GM13977 (cell line): ENCODE measurements around the gene PRDX4.

ENCODE experiments used
- DNase-seq: peaks from one replicate; pipeline ENCODE4 v3.0.0; 2012; ENCODE audit warnings: low spot score
- in situ Hi-C: fragments of 300-500 bp; cut with MboI; formaldehyde crosslinking; loops from one replicate; pipeline ENCODE4 v1.12.0; 2022; ENCODE audit warnings: low sequenced_read_pairs, low pct_unique_long_range_greater_than_20kb, mixed read lengths, inconsistent platforms; ENCODE audit not compliant: unreplicated experiment
- TF ChIP-seq, protein P1 (sequence below): IDR thresholded peaks from 2 replicates; pipeline ENCODE4 v1.5.1; 2012; ENCODE audit warnings: mild to moderate bottlenecking, control low read depth; ENCODE audit not compliant: insufficient read depth; ENCODE audit errors: extremely low read depth, missing control alignments

PRDX4 gene

DNA sequence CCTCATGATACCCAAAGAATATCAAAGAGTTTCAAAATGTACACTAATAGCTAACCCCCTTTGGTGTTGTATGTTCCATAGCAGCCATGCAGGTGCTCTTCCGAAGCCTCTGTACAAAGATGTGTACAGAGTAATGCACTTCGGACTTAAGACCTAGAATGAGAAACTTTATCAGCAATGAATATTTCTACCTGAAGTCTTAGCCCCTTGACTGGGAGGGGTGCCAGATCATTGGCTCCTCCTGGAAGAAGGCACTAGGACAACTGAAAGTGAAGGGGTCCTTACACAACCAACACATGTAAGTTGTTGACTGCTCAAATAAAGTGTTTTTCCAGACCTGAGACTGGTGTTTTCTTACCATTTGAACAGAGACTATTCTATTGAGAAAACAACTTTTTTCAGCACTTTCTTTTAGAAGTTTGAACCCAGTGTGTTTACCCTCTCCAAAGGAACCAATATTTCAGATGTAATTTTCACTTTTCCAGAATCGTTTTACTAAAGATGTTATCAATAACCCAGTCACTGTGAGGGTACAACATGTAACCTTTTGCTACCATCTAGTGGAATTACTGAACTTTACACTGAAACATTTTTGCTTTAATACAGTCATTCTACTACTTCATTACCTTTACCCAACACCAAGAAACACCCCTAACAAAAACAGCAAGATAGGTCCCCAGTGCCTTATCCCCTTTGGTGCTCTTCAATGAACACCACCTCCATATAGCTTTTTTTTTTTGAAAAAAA is 33.3 kb upstream of the PRDX4 start:
- TF ChIP-seq, protein P1, sequence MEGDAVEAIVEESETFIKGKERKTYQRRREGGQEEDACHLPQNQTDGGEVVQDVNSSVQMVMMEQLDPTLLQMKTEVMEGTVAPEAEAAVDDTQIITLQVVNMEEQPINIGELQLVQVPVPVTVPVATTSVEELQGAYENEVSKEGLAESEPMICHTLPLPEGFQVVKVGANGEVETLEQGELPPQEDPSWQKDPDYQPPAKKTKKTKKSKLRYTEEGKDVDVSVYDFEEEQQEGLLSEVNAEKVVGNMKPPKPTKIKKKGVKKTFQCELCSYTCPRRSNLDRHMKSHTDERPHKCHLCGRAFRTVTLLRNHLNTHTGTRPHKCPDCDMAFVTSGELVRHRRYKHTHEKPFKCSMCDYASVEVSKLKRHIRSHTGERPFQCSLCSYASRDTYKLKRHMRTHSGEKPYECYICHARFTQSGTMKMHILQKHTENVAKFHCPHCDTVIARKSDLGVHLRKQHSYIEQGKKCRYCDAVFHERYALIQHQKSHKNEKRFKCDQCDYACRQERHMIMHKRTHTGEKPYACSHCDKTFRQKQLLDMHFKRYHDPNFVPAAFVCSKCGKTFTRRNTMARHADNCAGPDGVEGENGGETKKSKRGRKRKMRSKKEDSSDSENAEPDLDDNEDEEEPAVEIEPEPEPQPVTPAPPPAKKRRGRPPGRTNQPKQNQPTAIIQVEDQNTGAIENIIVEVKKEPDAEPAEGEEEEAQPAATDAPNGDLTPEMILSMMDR: peak; percentile 17
- in situ Hi-C loops: no loop called here
- no peak for DNase-seq

DNA sequence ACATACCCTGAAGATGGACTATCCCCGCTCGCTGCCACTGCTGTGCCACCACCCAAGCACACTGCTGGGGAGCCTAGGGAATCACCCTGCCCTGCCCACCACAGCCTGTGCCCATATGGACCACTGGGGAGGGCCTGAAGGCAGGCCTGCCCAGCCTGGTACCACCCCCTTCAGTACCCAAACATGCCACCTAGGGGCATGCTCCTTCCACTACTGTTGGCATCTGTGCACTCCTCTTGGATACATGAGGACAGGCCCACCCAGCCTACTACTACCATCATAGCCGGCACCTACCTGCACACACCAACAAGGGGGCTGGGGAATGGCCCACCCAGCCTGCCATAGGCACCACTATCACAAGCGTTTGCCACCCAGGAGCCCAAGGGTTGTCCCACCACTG is 30.1 kb upstream of the PRDX4 start:
- in situ Hi-C loops: no loop called here
- peak; percentile 24 for DNase-seq

DNA sequence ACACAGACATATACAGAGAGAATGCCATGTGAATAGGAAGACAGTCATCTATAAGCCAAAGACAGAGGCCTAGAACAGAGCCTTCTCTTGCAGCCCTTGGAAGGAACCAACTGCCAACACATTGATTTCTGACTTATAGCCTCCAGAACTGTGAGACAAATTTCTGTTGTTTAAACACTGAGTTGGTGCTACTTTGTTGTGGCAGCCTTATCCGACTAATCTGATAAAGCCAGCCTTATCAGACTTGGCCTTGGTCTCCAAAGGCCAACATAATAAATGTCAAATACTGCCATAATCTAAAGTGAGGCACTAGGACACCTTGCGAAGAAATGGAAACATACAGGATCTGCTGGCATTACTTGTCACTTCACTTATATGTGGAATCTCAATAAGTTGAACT is 24.3 kb upstream of the PRDX4 start:
- TF ChIP-seq, protein P1: no peak
- in situ Hi-C loops: no loop called here
- no peak for DNase-seq

More for the DNA sequence above, 30.1 kb upstream of the PRDX4 start:
- TF ChIP-seq, protein P1: peak; percentile 55

DNA sequence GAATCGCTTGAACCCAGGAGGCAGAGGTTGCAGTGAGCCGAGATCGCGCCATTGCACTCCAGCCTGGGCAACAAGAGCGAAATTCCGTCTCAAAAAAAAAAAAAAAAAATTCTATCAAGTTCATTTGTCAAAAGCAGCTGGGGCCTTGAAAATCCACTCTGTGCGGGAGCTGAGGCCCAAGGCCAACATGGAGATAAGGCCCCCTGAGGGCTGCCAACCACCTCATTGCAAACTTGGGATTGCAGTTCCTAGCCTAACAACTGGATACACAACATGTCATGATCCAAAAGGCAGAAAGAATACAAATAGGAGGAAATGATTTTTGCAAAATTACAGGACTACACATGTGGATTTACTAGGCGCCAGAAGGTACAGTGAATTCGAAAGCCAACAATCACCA is 22.5 kb upstream of the PRDX4 start:
- in situ Hi-C loops: no loop called here
- TF ChIP-seq, protein P1: no peak
- DNase-seq: no peak

DNA sequence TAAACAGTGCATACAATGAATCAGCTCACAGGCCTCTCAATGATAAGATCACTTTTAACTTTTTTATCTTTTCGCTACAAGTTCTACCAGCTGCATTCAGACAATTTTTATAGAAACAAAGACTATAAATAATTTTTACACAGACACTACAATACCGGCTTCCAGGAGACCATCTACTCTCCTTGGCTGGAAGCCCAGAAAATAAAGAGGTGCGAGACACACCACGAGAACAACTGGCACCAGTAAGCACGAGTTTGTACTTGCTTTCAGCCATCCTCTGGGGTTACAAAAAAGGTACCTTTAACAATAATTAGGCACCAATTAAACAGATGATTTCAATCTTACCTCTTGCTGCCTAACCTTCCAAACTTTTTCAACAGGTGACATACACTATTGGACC is 11.2 kb upstream of the PRDX4 start:
- no peak for DNase-seq
- TF ChIP-seq, protein P1: no peak
- in situ Hi-C loops: no loop called here

DNA sequence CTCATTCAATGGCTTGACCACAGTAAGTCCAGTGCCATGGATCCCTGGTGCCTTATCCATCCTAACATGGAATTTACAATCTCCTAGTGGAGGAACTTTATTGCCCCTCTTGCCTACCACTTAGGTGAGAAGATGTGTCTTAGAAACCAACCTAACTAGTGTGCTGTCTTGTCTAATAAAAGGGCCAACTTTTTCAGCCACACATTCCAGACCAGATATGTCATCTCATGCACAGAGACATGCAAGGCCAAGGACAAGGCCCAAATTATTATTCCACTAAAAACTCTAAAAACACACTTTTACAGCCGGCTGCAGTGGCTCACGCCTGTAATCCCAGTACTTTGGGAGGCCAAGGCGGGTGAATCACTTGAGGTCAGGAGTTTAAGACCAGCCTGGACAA is 10.6 kb upstream of the PRDX4 start:
- TF ChIP-seq, protein P1: no peak
- in situ Hi-C loops: no loop called here
- no peak for DNase-seq
